NCI-H128 (cell line): ENCODE results near the gene ST14.
A peak's percentile ranks its signal among the peaks of the same experiment; 100 is the strongest.

Experiments
- DNase-seq: peaks from one replicate; lab custom pipeline; 2025; ENCODE audit not compliant: unreplicated experiment; lab: John Stamatoyannopoulos, UW

Gene ST14

GRCh38 chr11:130206141-130206540 is 46.6 kb downstream of the ST14 start:
- DNase-seq: no peak

- DNase-seq: no peak
These were observed 48.9 kb downstream of the ST14 start for GRCh38 chr11:130208241-130209127.

GRCh38 chr11:130209128-130209932 is 49.7 kb downstream of the ST14 start:
- no peak for DNase-seq

GRCh38 chr11:130209954-130210854 is 50.6 kb downstream of the ST14 start:
- no peak for DNase-seq

- DNase-seq: no peak
These were observed 51.6 kb downstream of the ST14 start for GRCh38 chr11:130211144-130211543.

- DNase-seq: no peak
These were observed 52.3 kb downstream of the ST14 start for GRCh38 chr11:130211781-130212401.

GRCh38 chr11:130212431-130212961 is 52.9 kb downstream of the ST14 start:
- DNase-seq: no peak

GRCh38 chr11:130213143-130213978 is 53.8 kb downstream of the ST14 start:
- peak; percentile 42 for DNase-seq

GRCh38 chr11:130213979-130214281 is 54.3 kb downstream of the ST14 start:
- no peak for DNase-seq

- DNase-seq: no peak
These were observed 55.4 kb downstream of the ST14 start for GRCh38 chr11:130214861-130215530.

GRCh38 chr11:130215531-130216220 is 56.1 kb downstream of the ST14 start:
- DNase-seq: no peak

- DNase-seq: no peak
These were observed 56.6 kb downstream of the ST14 start for GRCh38 chr11:130216221-130216550.

GRCh38 chr11:130216591-130217132 is 57.1 kb downstream of the ST14 start:
- no peak for DNase-seq

- DNase-seq: no peak
These were observed 57.8 kb downstream of the ST14 start for GRCh38 chr11:130217133-130218031.

- no peak for DNase-seq
These were observed 59.0 kb downstream of the ST14 start for GRCh38 chr11:130218501-130219070.

- no peak for DNase-seq
These were observed 59.6 kb downstream of the ST14 start for GRCh38 chr11:130219148-130219547.
